ENCODE results near the gene RBMS1. TPM values are rescaled to one million over a fixed set of nuclear protein-coding genes. Genes with fewer than 3 reads are reported as not detected.

Gene RBMS1
- total RNA-seq, 1 donor from 2014 or later, result 54.7 TPM

GRCh38 chr2:160406591-160407392, 86.8 kb downstream of the RBMS1 start:
- H3K4me3 ChIP-seq (ENCODE audit: low read depth, low read length), result peak overlapping the region; percentile 82
- DNase-seq (ENCODE audit: low read depth), result no peak
- peak; percentile 4 for TF ChIP-seq CTCF (conservative IDR thresholded peaks at IDR 0.05; ENCODE audit: low read depth, low read length)

- TF ChIP-seq CTCF (conservative IDR thresholded peaks at IDR 0.05; ENCODE audit: low read depth, low read length), result no peak
- no peak for DNase-seq (ENCODE audit: low read depth)
- peak overlapping the region; percentile 82 for H3K4me3 ChIP-seq (ENCODE audit: low read depth, low read length)
Measured at GRCh38 chr2:160405077-160405867, 88.3 kb downstream of the RBMS1 start.

- peak overlapping the region; percentile 5 for H3K4me3 ChIP-seq (ENCODE audit: low read depth, low read length)
- no peak for TF ChIP-seq CTCF (conservative IDR thresholded peaks at IDR 0.05; ENCODE audit: low read depth, low read length)
- DNase-seq (ENCODE audit: low read depth), result peak; percentile 63
Measured at GRCh38 chr2:160402997-160403979, 90.3 kb downstream of the RBMS1 start.

GRCh38 chr2:160402501-160402900, 91.1 kb downstream of the RBMS1 start:
- TF ChIP-seq CTCF (conservative IDR thresholded peaks at IDR 0.05; ENCODE audit: low read depth, low read length), result no peak
- H3K4me3 ChIP-seq (ENCODE audit: low read depth, low read length), result no peak overlapping the region
- DNase-seq (ENCODE audit: low read depth), result no peak

- no peak for TF ChIP-seq CTCF (conservative IDR thresholded peaks at IDR 0.05; ENCODE audit: low read depth, low read length)
- no peak overlapping the region for H3K4me3 ChIP-seq (ENCODE audit: low read depth, low read length)
- no peak for DNase-seq (ENCODE audit: low read depth)
Measured at GRCh38 chr2:160401895-160402294, 91.7 kb downstream of the RBMS1 start.

- no peak for TF ChIP-seq CTCF (conservative IDR thresholded peaks at IDR 0.05; ENCODE audit: low read depth, low read length)
- no peak overlapping the region for H3K4me3 ChIP-seq (ENCODE audit: low read depth, low read length)
- DNase-seq (ENCODE audit: low read depth), result no peak
Measured at GRCh38 chr2:160399880-160400279, 93.7 kb downstream of the RBMS1 start.

Data from epithelial cell of proximal tubule (primary cell).